Measurements from ENCODE around the gene HOXD1.

DNA sequence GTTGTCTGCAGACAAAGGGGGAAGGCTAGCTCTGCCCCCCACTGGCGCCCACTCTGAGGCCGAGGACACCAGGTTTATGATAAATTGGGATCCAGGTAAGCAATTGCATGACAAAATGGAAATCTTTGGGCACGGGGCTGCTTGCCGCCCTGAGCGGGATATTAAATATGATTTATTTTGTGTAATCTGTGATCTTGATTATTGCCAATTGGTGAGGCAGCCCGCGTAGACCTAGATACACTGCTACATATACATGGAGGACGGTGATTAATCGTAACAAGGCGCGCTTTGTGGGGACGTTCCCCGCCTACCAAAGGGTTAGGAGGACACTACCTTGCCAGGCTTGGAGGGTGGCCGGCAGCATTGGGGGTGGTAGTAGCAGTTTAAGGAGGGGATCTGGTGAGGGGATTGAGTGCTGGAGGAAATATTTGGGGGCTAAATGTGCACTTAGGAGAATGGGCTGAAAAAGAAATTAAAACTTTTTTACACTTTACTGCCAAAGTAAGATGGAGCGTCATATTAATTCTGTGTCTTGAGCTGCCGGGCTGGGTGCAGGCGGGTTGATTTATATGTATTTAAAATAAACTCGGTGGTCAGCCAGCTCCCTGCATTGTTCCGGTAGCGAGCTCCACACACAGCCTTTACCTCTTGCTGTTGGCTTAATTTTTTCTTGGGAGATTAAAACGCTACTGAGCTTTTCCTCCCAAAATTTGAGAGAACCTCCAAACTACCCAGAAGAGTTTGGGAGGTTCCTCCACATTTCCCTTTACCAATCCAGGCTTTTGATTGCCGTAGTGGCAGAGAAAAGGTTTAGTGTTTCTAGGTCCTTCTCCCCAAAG is 27.3 kb upstream of the HOXD1 start:
- TF ChIP-seq, protein P1, sequence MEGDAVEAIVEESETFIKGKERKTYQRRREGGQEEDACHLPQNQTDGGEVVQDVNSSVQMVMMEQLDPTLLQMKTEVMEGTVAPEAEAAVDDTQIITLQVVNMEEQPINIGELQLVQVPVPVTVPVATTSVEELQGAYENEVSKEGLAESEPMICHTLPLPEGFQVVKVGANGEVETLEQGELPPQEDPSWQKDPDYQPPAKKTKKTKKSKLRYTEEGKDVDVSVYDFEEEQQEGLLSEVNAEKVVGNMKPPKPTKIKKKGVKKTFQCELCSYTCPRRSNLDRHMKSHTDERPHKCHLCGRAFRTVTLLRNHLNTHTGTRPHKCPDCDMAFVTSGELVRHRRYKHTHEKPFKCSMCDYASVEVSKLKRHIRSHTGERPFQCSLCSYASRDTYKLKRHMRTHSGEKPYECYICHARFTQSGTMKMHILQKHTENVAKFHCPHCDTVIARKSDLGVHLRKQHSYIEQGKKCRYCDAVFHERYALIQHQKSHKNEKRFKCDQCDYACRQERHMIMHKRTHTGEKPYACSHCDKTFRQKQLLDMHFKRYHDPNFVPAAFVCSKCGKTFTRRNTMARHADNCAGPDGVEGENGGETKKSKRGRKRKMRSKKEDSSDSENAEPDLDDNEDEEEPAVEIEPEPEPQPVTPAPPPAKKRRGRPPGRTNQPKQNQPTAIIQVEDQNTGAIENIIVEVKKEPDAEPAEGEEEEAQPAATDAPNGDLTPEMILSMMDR (IDR thresholded peaks at IDR 0.05), result no peak
- TF ChIP-seq EP300 (IDR thresholded peaks at IDR 0.05) (no peak), POLR2A (IDR thresholded peaks at IDR 0.05) (no peak)

Data from tibial nerve (tissue), 4 donors.